ENCODE data around the gene RNU6-1. TPM values are rescaled to one million over a fixed set of nuclear protein-coding genes. Genes with fewer than 3 reads are reported as not detected.

RNU6-1 gene
- total RNA-seq, 1 experiment from 2014 or later = not detected

DNA sequence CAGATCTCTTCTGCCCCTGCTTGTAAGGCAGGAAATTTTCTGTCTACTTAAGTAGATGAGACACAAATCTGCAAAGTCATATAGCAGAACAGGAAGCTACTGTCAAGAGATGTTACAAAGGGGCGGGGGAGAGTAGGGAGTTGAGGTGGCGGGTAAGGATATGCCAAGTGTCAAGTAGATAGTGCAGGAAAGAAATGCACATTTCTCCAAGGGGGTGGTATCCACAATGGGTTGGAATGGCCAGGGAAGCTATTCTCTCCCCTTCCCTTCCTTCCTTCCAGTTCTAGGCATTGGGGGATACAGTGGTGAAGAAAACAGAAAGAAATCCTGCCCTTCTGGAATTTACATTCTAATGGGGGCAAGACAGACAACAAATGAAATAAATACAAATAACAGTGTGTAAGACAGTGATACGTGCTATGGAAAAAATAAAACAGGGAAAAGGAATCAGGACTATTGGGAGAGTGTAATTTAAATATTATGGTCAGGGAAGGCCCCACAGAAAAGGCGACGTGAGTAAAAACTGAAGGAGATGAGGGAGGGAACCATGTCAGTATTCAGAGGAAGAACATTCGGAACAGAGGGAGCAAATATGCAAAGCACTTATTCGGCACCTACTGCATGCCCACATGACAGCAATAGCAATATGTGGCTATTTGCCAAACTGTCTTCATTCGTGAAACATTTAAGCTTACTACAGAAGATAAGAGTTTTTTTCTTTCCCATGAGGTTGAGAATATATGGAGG is 42.8 kb upstream of the RNU6-1 start:
- Histone ChIP-seq H3K36me3 (ENCODE audit: control insufficient read depth in 1 of 2, insufficient read depth in 2 of 2, low read length in 2 of 2) (no peaks in the 10 kb centered on the region), H4K20me1 (ENCODE audit: insufficient read depth) (no peaks in the 10 kb centered on the region), H3K79me2 (ENCODE audit: insufficient read depth, low read length) (no peaks in the 10 kb centered on the region), H3K4me2 (ENCODE audit: low read length) (no peak overlapping the region), H3K4me3 (replicated peaks in 1 of 2; ENCODE audit: low read depth in 1 of 2, low read length in 2 of 2) (no peak overlapping the region), H3K9ac (ENCODE audit: low read length) (no peak overlapping the region), H3K9me3 (ENCODE audit: control insufficient read depth in 1 of 2, insufficient read depth in 1 of 2, low read depth in 1 of 2, low read length in 2 of 2) (no peaks in the 10 kb centered on the region), H3K9me2 (ENCODE audit: insufficient read depth) (no peaks in the 10 kb centered on the region), H3K4me1 (ENCODE audit: control insufficient read depth in 1 of 2, insufficient read depth in 2 of 2, low read length in 2 of 2) (peaks cover 14 to 17% of the 10 kb centered on the region in 2 experiments), H2AFZ (ENCODE audit: low read depth, low read length, poor library complexity, severe bottlenecking) (no peak overlapping the region), H3K27ac (ENCODE audit: low read depth, low read length) (no peak overlapping the region), H3K27me3 (ENCODE audit: insufficient read depth, low read length) (no peaks in the 10 kb centered on the region)
- POLR2A ChIA-PET = no interaction called here
- no peak for ATAC-seq
- DNase-seq (ENCODE audit: low read depth, low spot score) = no peak
- BruUV-seq (replicated peaks) = no TSS peak
- intact Hi-C loops (cut with micrococcal nuclease) = no loop called here
- RAD21 ChIA-PET (ENCODE audit: low non-redundant PET in 1 of 2, low total read pairs in 2 of 2, uncharacterized antibody in 2 of 2, unreplicated experiment in 2 of 2) = no interaction called here
- CTCF ChIA-PET = no interaction called here
- no peak for TF ChIP-seq SP1 (IDR thresholded peaks at IDR 0.05; ENCODE audit: low read depth)
- TF ChIP-seq ZNF274 (IDR thresholded peaks at IDR 0.05; ENCODE audit: low read depth, low read length) = no peak
- no peak for TF ChIP-seq SIN3A (IDR thresholded peaks at IDR 0.05; ENCODE audit: low read depth)
- no peak for TF ChIP-seq CBX3 (IDR thresholded peaks at IDR 0.05; ENCODE audit: low read depth)
- TF ChIP-seq ZFX (IDR thresholded peaks at IDR 0.05) = no peak
- no peak for TF ChIP-seq TCF7L2 (IDR thresholded peaks at IDR 0.05; ENCODE audit: borderline replicate concordance, extremely low read depth, insufficient read depth, insufficient read length)
- TF ChIP-seq, protein P1, sequence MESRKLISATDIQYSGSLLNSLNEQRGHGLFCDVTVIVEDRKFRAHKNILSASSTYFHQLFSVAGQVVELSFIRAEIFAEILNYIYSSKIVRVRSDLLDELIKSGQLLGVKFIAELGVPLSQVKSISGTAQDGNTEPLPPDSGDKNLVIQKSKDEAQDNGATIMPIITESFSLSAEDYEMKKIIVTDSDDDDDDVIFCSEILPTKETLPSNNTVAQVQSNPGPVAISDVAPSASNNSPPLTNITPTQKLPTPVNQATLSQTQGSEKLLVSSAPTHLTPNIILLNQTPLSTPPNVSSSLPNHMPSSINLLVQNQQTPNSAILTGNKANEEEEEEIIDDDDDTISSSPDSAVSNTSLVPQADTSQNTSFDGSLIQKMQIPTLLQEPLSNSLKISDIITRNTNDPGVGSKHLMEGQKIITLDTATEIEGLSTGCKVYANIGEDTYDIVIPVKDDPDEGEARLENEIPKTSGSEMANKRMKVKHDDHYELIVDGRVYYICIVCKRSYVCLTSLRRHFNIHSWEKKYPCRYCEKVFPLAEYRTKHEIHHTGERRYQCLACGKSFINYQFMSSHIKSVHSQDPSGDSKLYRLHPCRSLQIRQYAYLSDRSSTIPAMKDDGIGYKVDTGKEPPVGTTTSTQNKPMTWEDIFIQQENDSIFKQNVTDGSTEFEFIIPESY (IDR thresholded peaks at IDR 0.05; ENCODE audit: extremely low read depth, insufficient replicate concordance, low read length) = no peak
- no peak for TF ChIP-seq EZH2 (IDR thresholded peaks at IDR 0.05)
- no peak for TF ChIP-seq SRF (IDR thresholded peaks at IDR 0.05; ENCODE audit: low read depth)

Data from HCT116 (cell line).